HepG2 (cell line): Measurements from ENCODE around the gene GIPC1. TPM values are rescaled to one million over a fixed set of nuclear protein-coding genes. Genes with fewer than 3 reads are reported as not detected.

Source experiments
- ATAC-seq: fragments of 200-7000 bp; cut with Tn5 transposase; 3 replicates; pipeline ENCODE4 v1.9.1; 2020; ENCODE audit warnings: mild to moderate bottlenecking, moderate library complexity
- BruUV-seq: library from RNA; stranded (reverse); fragments of 400-500 nt; replicated peaks from 2 replicates; lab custom pipeline; 2021; lab: Mats Ljungman, UMichigan
- CTCF ChIA-PET: fragments of 300-600 bp; formaldehyde crosslinking; extraction: SDS; loops from one replicate; lab custom pipeline; 2021; ENCODE audit warnings: low total read pairs, inconsistent platforms, low intra/inter-chr PET ratio; lab: Yijun Ruan, JAX
- POLR2A ChIA-PET: fragments of 350-600 bp; sonication (Branson Sonifier 250); formaldehyde crosslinking; loops from one replicate; lab custom pipeline; 2020; ENCODE audit warnings: antibody characterized with exemption, inconsistent platforms; lab: Yijun Ruan, JAX
- DNase-seq: peaks from one replicate; pipeline ENCODE4 v3.0.0-alpha.2; 2015; ENCODE audit warnings: low spot score
- FAIRE-seq: peaks from 3 replicates; lab custom pipeline; 2011; peaks lifted over from hg19 to GRCh38; lab: Jason Lieb, UNC
- H2AFZ ChIP-seq: one replicate; pipeline ENCODE4 v1.6.1; 2011; ENCODE audit warnings: low read length, inconsistent platforms
- H3K27ac ChIP-seq: fragments of 300-600 bp; 3 replicates; pipeline ENCODE4 v1.8.0; 2011; ENCODE audit warnings: mixed run types, mild to moderate bottlenecking, mixed read lengths, low read length, inconsistent platforms; ENCODE audit not compliant: insufficient read depth; ENCODE audit errors: extremely low read length
- H3K27me3 ChIP-seq, 2 experiments: fragments of 200-600 bp in 1 of 2; 2 replicates in 1 of 2; 3 replicates in 1 of 2; pipeline versions ENCODE4 v1.6.0 to v1.8.0; 2011; ENCODE audit warnings: low read length in 2 of 2, mild to moderate bottlenecking in 2 of 2, moderate library complexity in 2 of 2, inconsistent platforms in 1 of 2; ENCODE audit not compliant: insufficient read depth in 2 of 2, control insufficient read depth in 1 of 2
- H3K36me3 ChIP-seq, 2 experiments: fragments of 200-600 bp in 1 of 2; replicated peaks in 1 of 2; 2 replicates in 1 of 2; 3 replicates in 1 of 2; pipeline versions ENCODE4 v1.5.1 to v1.8.0; 2011; ENCODE audit warnings: low read length in 2 of 2, inconsistent platforms in 1 of 2; ENCODE audit not compliant: insufficient read depth in 2 of 2, control insufficient read depth in 1 of 2
- H3K4me1 ChIP-seq: 2 replicates; pipeline ENCODE4 v1.5.1; 2012; ENCODE audit warnings: low read length, inconsistent platforms; ENCODE audit not compliant: insufficient read depth
- H3K4me2 ChIP-seq: 2 replicates; pipeline ENCODE4 v1.6.0; 2011; ENCODE audit warnings: low read depth, low read length, inconsistent platforms
- H3K4me3 ChIP-seq, 3 experiments: fragments of 200-600 bp in 1 of 3; sonication (generic), shearing (Covaris generic) in 1 of 3; replicated peaks in 1 of 3; 2 replicates each; pipeline ENCODE4 v1.5.1; 2011 to 2016; ENCODE audit warnings: low read length in 3 of 3, inconsistent platforms in 2 of 3, low read depth in 2 of 3, mild to moderate bottlenecking in 2 of 3, control low read depth in 1 of 3, mixed read lengths in 1 of 3; ENCODE audit not compliant: insufficient read depth in 1 of 3
- H3K79me2 ChIP-seq: one replicate; pipeline ENCODE4 v1.6.1; 2011; ENCODE audit warnings: low read length, inconsistent platforms; ENCODE audit not compliant: insufficient read depth
- H3K9ac ChIP-seq: 2 replicates; pipeline ENCODE4 v1.6.0; 2011; ENCODE audit warnings: mild to moderate bottlenecking, low read depth, low read length, inconsistent platforms; ENCODE audit not compliant: insufficient read depth
- H3K9me3 ChIP-seq: 2 replicates; pipeline ENCODE4 v1.5.1; 2012; ENCODE audit warnings: mild to moderate bottlenecking, low read length
- H4K20me1 ChIP-seq: 2 replicates; pipeline ENCODE4 v1.6.0; 2011; ENCODE audit warnings: inconsistent platforms, mild to moderate bottlenecking, low read length, moderate library complexity; ENCODE audit not compliant: insufficient read depth
- GABPB1 ChIP-seq: IDR thresholded peaks from 2 replicates; pipeline ENCODE4 v1.6.1; 2016; ENCODE audit warnings: mild to moderate bottlenecking, missing genetic modification reagents, moderate library complexity, missing compliant biosample characterization
- KDM5A ChIP-seq: fragments of 200-600 bp; sonication (generic); IDR thresholded peaks from 2 replicates; pipeline ENCODE4 v1.7.0; 2018; ENCODE audit warnings: antibody characterized with exemption, mild to moderate bottlenecking, low read length, borderline replicate concordance
- MXI1 ChIP-seq: IDR thresholded peaks from 3 replicates; pipeline ENCODE4 v1.6.1; 2012; ENCODE audit warnings: low read depth, low read length, inconsistent platforms, borderline replicate concordance
- MYC ChIP-seq: sonication (generic); formaldehyde crosslinking; IDR thresholded peaks from 2 replicates; pipeline ENCODE4 v1.9.0; 2021; ENCODE audit warnings: missing genetic modification reagents, borderline replicate concordance
- SP4 ChIP-seq: sonication (generic); formaldehyde crosslinking; IDR thresholded peaks from 2 replicates; pipeline ENCODE4 v1.8.1; 2023; ENCODE audit warnings: mild to moderate bottlenecking, missing genetic modification reagents
- ZNF44 ChIP-seq: sonication (generic); formaldehyde crosslinking; IDR thresholded peaks from 2 replicates; pipeline ENCODE4 v1.5.1; 2020; ENCODE audit warnings: mild to moderate bottlenecking, missing genetic modification reagents
- WGBS: methylation state at CpG from one replicate; pipeline ENCODE4 v1.1.6; 2017; ENCODE audit warnings: low lambda C conversion rate; 5-methylcytosine and 5-hydroxymethylcytosine counted together
- in situ Hi-C: cut with HindIII; loops from 2 replicates; pipeline ENCODE4 v1.10.0; 2017; ENCODE audit warnings: low pct_unique_long_range_greater_than_20kb; ENCODE audit not compliant: extremely low pct_ligation_motif_present
- intact Hi-C: fragments of 100-400 bp; cut with micrococcal nuclease; formaldehyde crosslinking; loops from one replicate; pipeline ENCODE4 v1.10.0; 2022; ENCODE audit not compliant: unreplicated experiment
- polyA plus RNA-seq, 8 experiments: library from polyadenylated mRNA; depleted of rRNA in 3 of 8; stranded (reverse) in 7 of 8; unstranded in 1 of 8; fragments of >200 nt; fragmentation: Illumina TruSeq in 4 of 8; extraction: Trizol in 4 of 8; gene quantifications; 2 replicates each; pipeline versions ENCODE4 v1.2.1 to v1.2.3, GENCODE V29; 2011 to 2016; ENCODE audit warnings: low read depth in 4 of 8, missing spikeins in 1 of 8, mixed read lengths in 1 of 8; ENCODE audit not compliant: insufficient read depth in 1 of 8
- total RNA-seq, 5 experiments: library from RNA; depleted of rRNA; stranded (reverse); fragments of >200 nt; fragmentation: Illumina TruSeq; extraction: Trizol; gene quantifications; 2 replicates each; pipeline ENCODE4 v1.2.3, GENCODE V29; 2016; ENCODE audit warnings: low read depth in 1 of 5
- TF ChIP-seq, protein P1 (sequence below): fragments of 450-650 bp; IDR thresholded peaks from 2 replicates; pipeline ENCODE4 v1.6.1; 2016

Gene GIPC1
- total and polyA plus RNA-seq, 2 of the 13 experiments (the other 11 are each of a cell fraction or from before 2014, with no cell fraction given), result 27.1 to 48.1 TPM

DNA sequence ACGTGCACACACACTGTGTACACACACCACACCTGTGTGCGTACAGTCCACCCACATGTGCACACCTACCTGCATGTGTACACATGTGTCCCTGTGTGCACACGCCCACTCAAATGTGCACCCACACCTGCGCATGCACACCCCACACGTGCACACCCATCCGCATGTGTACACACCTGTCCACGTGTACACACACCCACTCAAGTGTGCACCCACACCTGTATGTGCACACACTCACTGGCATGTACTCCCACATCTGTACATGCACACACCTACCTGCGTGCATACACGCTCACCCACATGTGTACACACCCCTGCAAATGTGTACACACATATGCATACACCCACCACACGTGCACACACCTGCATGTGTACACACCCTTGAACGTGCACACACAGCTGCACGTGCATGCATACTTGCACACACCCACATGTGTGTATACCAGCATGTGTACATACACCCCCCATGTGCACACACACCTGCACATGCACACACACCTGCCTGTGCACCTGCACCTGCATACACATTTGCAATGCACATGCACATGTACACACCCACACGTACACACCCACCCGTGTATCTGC is 52.2 kb downstream of the GIPC1 start:
- Histone ChIP-seq H3K4me2 (no peak overlapping the region), H4K20me1 (no peaks in the 10 kb centered on the region), H3K79me2 (peaks cover 4% of the 10 kb centered on the region), H3K4me1 (peaks cover 15% of the 10 kb centered on the region), H3K36me3 (peaks cover 21 to 52% of the 10 kb centered on the region in 2 experiments), H2AFZ (no peak overlapping the region), H3K9me3 (no peaks in the 10 kb centered on the region), H3K4me3 (no peak overlapping the region), H3K9ac (no peak overlapping the region), H3K27me3 (no peaks in the 10 kb centered on the region), H3K27ac (no peak overlapping the region)
- intact Hi-C loops (no loop called here), in situ Hi-C loops (no loop called here)
- no peak for FAIRE-seq
- CTCF ChIA-PET, result no interaction called here
- WGBS, result 96% methylated on average over 13 of the region's 14 CpGs
- no peak for ATAC-seq
- BruUV-seq, result no TSS peak
- DNase-seq, result no peak
- POLR2A ChIA-PET, result no interaction called here
- TF ChIP-seq GABPB1 (CRISPR knock-in tag) (no peak), SP4 (no peak), ZNF44 (CRISPR knock-in tag) (no peak), MYC (CRISPR knock-in tag) (0 out of 2 replicates have a peak, but pooled peaks have one; percentile 15), MXI1 (0 out of 3 replicates have a peak, but pooled peaks have one; percentile 36), KDM5A (no peak)
- TF ChIP-seq, protein P1, sequence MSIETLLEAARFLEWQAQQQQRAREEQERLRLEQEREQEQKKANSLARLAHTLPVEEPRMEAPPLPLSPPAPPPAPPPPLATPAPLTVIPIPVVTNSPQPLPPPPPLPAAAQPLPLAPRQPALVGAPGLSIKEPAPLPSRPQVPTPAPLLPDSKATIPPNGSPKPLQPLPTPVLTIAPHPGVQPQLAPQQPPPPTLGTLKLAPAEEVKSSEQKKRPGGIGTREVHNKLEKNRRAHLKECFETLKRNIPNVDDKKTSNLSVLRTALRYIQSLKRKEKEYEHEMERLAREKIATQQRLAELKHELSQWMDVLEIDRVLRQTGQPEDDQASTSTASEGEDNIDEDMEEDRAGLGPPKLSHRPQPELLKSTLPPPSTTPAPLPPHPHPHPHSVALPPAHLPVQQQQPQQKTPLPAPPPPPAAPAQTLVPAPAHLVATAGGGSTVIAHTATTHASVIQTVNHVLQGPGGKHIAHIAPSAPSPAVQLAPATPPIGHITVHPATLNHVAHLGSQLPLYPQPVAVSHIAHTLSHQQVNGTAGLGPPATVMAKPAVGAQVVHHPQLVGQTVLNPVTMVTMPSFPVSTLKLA, result peak; percentile 81
